ENCODE results near the gene SLMAP.

SLMAP gene

GRCh38 chr3:57779666-57780065, 23.6 kb downstream of the SLMAP start:
- Histone ChIP-seq H3K36me3 (ENCODE audit: insufficient read depth, low read length) (0 out of 2 replicates have a peak, but pooled peaks cover 4% of the 10 kb centered on the region), H3K4me1 (ENCODE audit: insufficient read depth, low read length, poor library complexity, severe bottlenecking) (peaks cover 6% of the 10 kb centered on the region), H3K4me3 (ENCODE audit: low read length, poor library complexity, severe bottlenecking) (no peak overlapping the region), H3K9ac (ENCODE audit: low read depth, low read length, poor library complexity, severe bottlenecking) (no peak overlapping the region), H3K9me2 (replicated peaks; ENCODE audit: low read depth, low read length) (no peaks in the 10 kb centered on the region), H3F3A (ENCODE audit: low read depth) (no peaks in the 10 kb centered on the region), H2AFZ (ENCODE audit: low read length) (no peak overlapping the region), H3K27me3 (ENCODE audit: insufficient read depth, low read length, poor library complexity, severe bottlenecking) (no peaks in the 10 kb centered on the region), H3K79me2 (ENCODE audit: insufficient read depth, low read length) (peaks cover 85% of the 10 kb centered on the region), H3K9me3 (ENCODE audit: insufficient read depth, low read depth, low read length) (no peaks in the 10 kb centered on the region), H4K20me1 (ENCODE audit: insufficient read depth, low read length, poor library complexity, severe bottlenecking) (no peaks in the 10 kb centered on the region), H3K4me2 (ENCODE audit: low read depth, low read length, poor library complexity, severe bottlenecking) (no peak overlapping the region)
- TF ChIP-seq EZH2phosphoT487 (IDR thresholded peaks at IDR 0.05; ENCODE audit: borderline replicate concordance), result no peak

- H3F3A ChIP-seq (ENCODE audit: low read depth), result no peaks in the 10 kb centered on the region
- no peak overlapping the region for H3K9ac ChIP-seq (ENCODE audit: low read depth, low read length, poor library complexity, severe bottlenecking)
- H4K20me1 ChIP-seq (ENCODE audit: insufficient read depth, low read length, poor library complexity, severe bottlenecking), result peaks cover 12% of the 10 kb centered on the region
- no peak for TF ChIP-seq EZH2phosphoT487 (IDR thresholded peaks at IDR 0.05; ENCODE audit: borderline replicate concordance)
- TF ChIP-seq CTCF (conservative IDR thresholded peaks at IDR 0.05; ENCODE audit: low read length), result no peak
- peaks cover 15% of the 10 kb centered on the region for H3K4me1 ChIP-seq (ENCODE audit: insufficient read depth, low read length, poor library complexity, severe bottlenecking)
- H3K36me3 ChIP-seq (ENCODE audit: insufficient read depth, low read length), result 0 out of 2 replicates have a peak, but pooled peaks cover 4% of the 10 kb centered on the region
- H2AFZ ChIP-seq (ENCODE audit: low read length), result no peak overlapping the region
- H3K79me2 ChIP-seq (ENCODE audit: insufficient read depth, low read length), result peaks cover 79% of the 10 kb centered on the region
- no peak overlapping the region for H3K4me3 ChIP-seq (ENCODE audit: low read length, poor library complexity, severe bottlenecking)
- H3K4me2 ChIP-seq (ENCODE audit: low read depth, low read length, poor library complexity, severe bottlenecking), result no peak overlapping the region
- H3K27me3 ChIP-seq (ENCODE audit: insufficient read depth, low read length, poor library complexity, severe bottlenecking), result no peaks in the 10 kb centered on the region
- no peaks in the 10 kb centered on the region for H3K9me2 ChIP-seq (replicated peaks; ENCODE audit: low read depth, low read length)
- H3K9me3 ChIP-seq (ENCODE audit: insufficient read depth, low read depth, low read length), result no peaks in the 10 kb centered on the region
Measured at GRCh38 chr3:57783186-57784088, 27.3 kb downstream of the SLMAP start.

- H3K9me3 ChIP-seq (ENCODE audit: insufficient read depth, low read depth, low read length), result no peaks in the 10 kb centered on the region
- H3F3A ChIP-seq (ENCODE audit: low read depth), result no peaks in the 10 kb centered on the region
- no peak overlapping the region for H2AFZ ChIP-seq (ENCODE audit: low read length)
- peaks cover 79% of the 10 kb centered on the region for H3K79me2 ChIP-seq (ENCODE audit: insufficient read depth, low read length)
- no peaks in the 10 kb centered on the region for H3K27me3 ChIP-seq (ENCODE audit: insufficient read depth, low read length, poor library complexity, severe bottlenecking)
- TF ChIP-seq CTCF (conservative IDR thresholded peaks at IDR 0.05; ENCODE audit: low read length), result no peak
- no peak for TF ChIP-seq EZH2phosphoT487 (IDR thresholded peaks at IDR 0.05; ENCODE audit: borderline replicate concordance)
- H3K4me1 ChIP-seq (ENCODE audit: insufficient read depth, low read length, poor library complexity, severe bottlenecking), result peaks cover 12% of the 10 kb centered on the region
- peaks cover 17% of the 10 kb centered on the region for H4K20me1 ChIP-seq (ENCODE audit: insufficient read depth, low read length, poor library complexity, severe bottlenecking)
- H3K4me2 ChIP-seq (ENCODE audit: low read depth, low read length, poor library complexity, severe bottlenecking), result no peak overlapping the region
- H3K36me3 ChIP-seq (ENCODE audit: insufficient read depth, low read length), result 0 out of 2 replicates have a peak, but pooled peaks cover 4% of the 10 kb centered on the region
- H3K9me2 ChIP-seq (replicated peaks; ENCODE audit: low read depth, low read length), result no peaks in the 10 kb centered on the region
- H3K4me3 ChIP-seq (ENCODE audit: low read length, poor library complexity, severe bottlenecking), result no peak overlapping the region
- H3K9ac ChIP-seq (ENCODE audit: low read depth, low read length, poor library complexity, severe bottlenecking), result no peak overlapping the region
Measured at GRCh38 chr3:57784089-57784735, 28.1 kb downstream of the SLMAP start.
